GM23248 (cell line): ENCODE measurements around the gene RANGRF. TPM values are rescaled to one million over a fixed set of nuclear protein-coding genes. Genes with fewer than 3 reads are reported as not detected.

ENCODE experiments used
- DNase-seq: peaks from one replicate; pipeline ENCODE4 v3.0.0-alpha.2; 2015
- H2AFZ ChIP-seq: fragments of 200-600 bp; sonication (generic); 2 replicates; pipeline ENCODE4 v1.6.1; 2016; ENCODE audit warnings: antibody characterized with exemption
- H3F3A ChIP-seq: fragments of 200-600 bp; sonication (generic); 2 replicates; pipeline ENCODE4 v1.6.1; 2016; ENCODE audit warnings: mild to moderate bottlenecking, antibody characterized with exemption, mixed run types; ENCODE audit not compliant: insufficient read depth
- H3K27ac ChIP-seq: fragments of 200-600 bp; sonication (generic); 2 replicates; pipeline ENCODE4 v1.5.1; 2016; ENCODE audit warnings: mild to moderate bottlenecking
- H3K27me3 ChIP-seq: fragments of 200-600 bp; sonication (generic); replicated peaks from 2 replicates; pipeline ENCODE4 v1.6.1; 2016; ENCODE audit warnings: mild to moderate bottlenecking; ENCODE audit not compliant: insufficient read depth
- H3K36me3 ChIP-seq: fragments of 200-600 bp; sonication (generic); 2 replicates; pipeline ENCODE4 v1.6.1; 2016; ENCODE audit warnings: low read depth, mild to moderate bottlenecking
- H3K4me1 ChIP-seq: fragments of 200-600 bp; sonication (generic); 2 replicates; pipeline ENCODE4 v1.6.1; 2016; ENCODE audit warnings: mild to moderate bottlenecking; ENCODE audit not compliant: insufficient read depth
- H3K4me2 ChIP-seq: fragments of 200-600 bp; sonication (generic); one replicate; pipeline ENCODE4 v1.6.1; 2016; ENCODE audit warnings: mild to moderate bottlenecking; ENCODE audit not compliant: unreplicated experiment
- H3K4me3 ChIP-seq: fragments of 200-600 bp; sonication (generic); 2 replicates; pipeline ENCODE4 v1.5.1; 2016; ENCODE audit warnings: mild to moderate bottlenecking
- H3K79me2 ChIP-seq: fragments of 200-600 bp; sonication (generic); 2 replicates; pipeline ENCODE4 v1.6.1; 2016; ENCODE audit warnings: mild to moderate bottlenecking; ENCODE audit not compliant: insufficient read depth
- H3K9ac ChIP-seq: fragments of 200-600 bp; sonication (generic); 2 replicates; pipeline ENCODE4 v1.6.1; 2016; ENCODE audit warnings: mild to moderate bottlenecking
- H3K9me2 ChIP-seq: fragments of 200-600 bp; sonication (generic); 2 replicates; pipeline ENCODE4 v1.6.1; 2016; ENCODE audit warnings: mixed run types, mild to moderate bottlenecking, moderate library complexity; ENCODE audit not compliant: insufficient read depth
- H3K9me3 ChIP-seq: fragments of 200-600 bp; sonication (generic); one replicate; pipeline ENCODE4 v1.6.1; 2017; ENCODE audit warnings: low read depth
- H4K20me1 ChIP-seq: fragments of 200-600 bp; sonication (generic); 2 replicates; pipeline ENCODE4 v1.6.0; 2016; ENCODE audit not compliant: insufficient read depth
- EZH2 ChIP-seq: fragments of 200-600 bp; sonication (generic); IDR thresholded peaks from 2 replicates; pipeline ENCODE4 v1.6.1; 2018; ENCODE audit warnings: antibody characterized with exemption, mild to moderate bottlenecking; ENCODE audit not compliant: insufficient read depth, poor library complexity, severe bottlenecking
- EZH2phosphoT487 ChIP-seq: fragments of 200-600 bp; sonication (generic); IDR thresholded peaks from 2 replicates; pipeline ENCODE4 v1.6.1; 2018; ENCODE audit warnings: antibody characterized with exemption, moderate library complexity, mild to moderate bottlenecking, low read depth; ENCODE audit not compliant: insufficient read depth
- WGBS, 2 experiments: methylation state at CpG; one replicate each; pipeline ENCODE4 v1.1.6; 2015 to 2017; ENCODE audit warnings: low lambda C conversion rate in 2 of 2, low coverage in 1 of 2; ENCODE audit errors: missing lambda C conversion rate in 2 of 2; 5-methylcytosine and 5-hydroxymethylcytosine counted together
- in situ Hi-C: fragments of 300-500 bp; cut with MboI; formaldehyde crosslinking; loops from 2 replicates; pipeline ENCODE4 v1.15.0; 2020
- polyA plus RNA-seq: library from polyadenylated mRNA; unstranded; fragments of >200 nt; fragmentation: Nextera tagmentation; extraction: Ambion mirVana; gene quantifications from 2 replicates; pipeline ENCODE4 v1.2.1, GENCODE V29; 2016
- total RNA-seq: library from RNA; depleted of rRNA; stranded (reverse); fragments of >200 nt; shearing (Covaris generic); gene quantifications from 2 replicates; pipeline ENCODE4 v1.2.3, GENCODE V29; 2014

RANGRF gene
- total and polyA plus RNA-seq, 2 experiments from 2014 or later = 13.8 to 29.7 TPM

DNA sequence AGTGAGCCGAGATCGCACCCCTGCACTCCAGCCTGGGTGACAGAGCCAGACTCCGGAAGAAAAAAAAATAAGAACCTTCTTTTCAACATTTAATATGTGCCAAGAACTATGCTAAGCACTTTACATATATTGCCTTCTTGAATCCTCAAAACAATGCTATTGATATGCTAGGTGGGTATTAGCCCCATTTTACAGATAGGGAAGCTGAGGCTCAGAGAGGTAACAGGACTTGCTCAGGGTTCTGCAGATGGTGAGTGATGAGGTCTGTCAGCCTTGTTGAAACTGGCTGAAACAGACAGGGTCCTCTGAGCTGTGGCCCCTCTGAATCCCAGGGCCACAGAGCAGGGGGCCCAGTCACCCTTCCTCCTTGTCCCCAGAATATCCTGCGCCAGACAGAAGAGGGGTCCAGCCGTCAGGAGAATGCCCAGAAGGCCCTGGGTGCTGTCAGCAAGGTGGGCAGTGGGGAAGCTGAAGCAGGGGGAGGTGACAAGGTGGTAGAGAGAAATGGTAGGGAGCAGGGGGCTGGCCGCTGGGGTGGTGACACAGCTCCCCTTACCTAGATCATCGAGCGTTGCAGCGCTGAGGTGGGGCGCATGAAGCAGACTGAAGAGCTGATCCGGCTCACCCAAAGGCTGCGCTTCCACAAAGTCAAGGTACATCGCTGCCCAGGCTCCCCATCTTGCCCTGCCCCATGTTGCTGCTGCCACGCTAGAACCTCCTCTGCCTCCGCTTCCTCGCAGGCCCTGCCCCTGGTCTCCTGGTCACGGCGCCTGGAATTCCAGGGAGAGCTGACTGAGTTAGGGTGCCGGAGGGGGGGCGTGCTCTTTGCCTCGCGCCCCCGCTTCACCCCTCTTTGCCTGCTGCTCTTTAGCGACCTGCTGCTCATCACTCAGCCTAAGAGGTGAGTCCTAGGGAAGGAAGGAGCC, 29.8 kb downstream of the RANGRF start:
- Histone ChIP-seq H3K9ac (no peak overlapping the region), H3K79me2 (no peaks in the 10 kb centered on the region), H3K9me2 (no peaks in the 10 kb centered on the region), H3K4me1 (no peaks in the 10 kb centered on the region; the same call in 1 of the 2 replicates), H3F3A (no peaks in the 10 kb centered on the region), H3K4me3 (no peak overlapping the region), H4K20me1 (no peaks in the 10 kb centered on the region), H3K4me2 (no peak overlapping the region), H3K27ac (no peak overlapping the region), H3K27me3 (peaks cover 49% of the 10 kb centered on the region), H3K9me3 (no peaks in the 10 kb centered on the region), H3K36me3 (no peaks in the 10 kb centered on the region), H2AFZ (no peak overlapping the region)
- in situ Hi-C loops = no loop called here
- TF ChIP-seq EZH2 = no peak
- no peak for TF ChIP-seq EZH2phosphoT487
- 45 to 48% methylated on average over 22 to 24 of the region's 24 CpGs for WGBS, 2 experiments
- no peak for DNase-seq

DNA sequence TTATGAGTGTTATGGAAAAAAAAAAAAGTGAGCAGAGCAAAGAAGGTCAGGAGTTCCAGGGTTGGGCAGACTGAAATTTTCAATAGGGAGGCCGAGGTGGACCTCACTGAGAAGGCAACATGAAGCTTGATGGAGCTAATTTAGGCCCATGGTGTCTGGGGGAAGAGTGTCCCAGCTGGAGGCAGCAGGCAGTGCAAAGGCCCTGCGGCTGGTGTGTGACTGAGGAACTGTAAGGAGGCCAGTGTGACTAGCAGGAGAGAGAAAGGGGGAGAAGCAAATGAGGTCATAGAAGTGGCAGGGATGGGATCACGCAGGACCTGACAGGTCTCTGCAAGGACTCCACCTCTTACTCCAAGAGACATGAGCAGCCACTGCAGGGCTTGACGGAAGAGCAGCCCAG, 31.8 kb downstream of the RANGRF start:
- Histone ChIP-seq H4K20me1 (no peaks in the 10 kb centered on the region), H3K4me2 (no peak overlapping the region), H3K4me3 (no peak overlapping the region), H3K36me3 (no peaks in the 10 kb centered on the region), H3K27ac (no peak overlapping the region), H3K4me1 (no peaks in the 10 kb centered on the region; the same call in 1 of the 2 replicates), H2AFZ (no peak overlapping the region), H3K9me3 (no peaks in the 10 kb centered on the region), H3K27me3 (peaks cover 29% of the 10 kb centered on the region), H3K79me2 (no peaks in the 10 kb centered on the region), H3F3A (no peaks in the 10 kb centered on the region), H3K9me2 (no peaks in the 10 kb centered on the region), H3K9ac (no peak overlapping the region)
- 66 to 70% methylated on average over 4 of the region's 4 CpGs for WGBS, 2 experiments
- TF ChIP-seq EZH2 (no peak), EZH2phosphoT487 (no peak)
- in situ Hi-C loops = no loop called here
- no peak for DNase-seq

DNA sequence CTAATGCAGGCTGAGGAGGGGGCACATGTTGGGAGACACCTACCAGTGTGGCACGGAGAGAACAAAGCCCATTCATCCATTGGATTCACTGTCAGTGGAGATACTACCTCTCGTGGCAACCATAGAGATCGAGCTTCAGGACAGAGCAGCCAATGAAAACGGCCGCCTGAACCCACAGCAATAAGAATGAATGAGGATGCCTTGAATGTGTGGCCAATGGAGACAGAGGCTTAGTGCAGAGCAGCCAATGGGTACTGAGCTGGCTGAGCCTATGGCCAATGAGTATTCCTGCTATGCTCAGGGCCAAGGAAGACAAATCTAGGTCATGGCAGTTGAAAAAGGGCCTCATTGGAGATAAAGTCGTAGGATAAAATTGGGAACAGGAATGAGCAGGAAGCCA, 32.5 kb downstream of the RANGRF start:
- H4K20me1 ChIP-seq = no peaks in the 10 kb centered on the region
- no peaks in the 10 kb centered on the region for H3K36me3 ChIP-seq
- peaks cover 22% of the 10 kb centered on the region for H3K27me3 ChIP-seq
- no peak overlapping the region for H3K27ac ChIP-seq
- no peaks in the 10 kb centered on the region for H3K9me3 ChIP-seq
- H2AFZ ChIP-seq = no peak overlapping the region
- 53 to 55% methylated on average over 6 of the region's 6 CpGs for WGBS, 2 experiments
- H3K79me2 ChIP-seq = no peaks in the 10 kb centered on the region
- no peak overlapping the region for H3K9ac ChIP-seq
- H3K9me2 ChIP-seq = no peaks in the 10 kb centered on the region
- DNase-seq = no peak
- H3K4me3 ChIP-seq = no peak overlapping the region
- no peaks in the 10 kb centered on the region for H3F3A ChIP-seq
- TF ChIP-seq EZH2 (no peak), EZH2phosphoT487 (no peak)
- no peaks in the 10 kb centered on the region for H3K4me1 ChIP-seq
- H3K4me2 ChIP-seq = no peak overlapping the region
- in situ Hi-C loops = no loop called here

DNA sequence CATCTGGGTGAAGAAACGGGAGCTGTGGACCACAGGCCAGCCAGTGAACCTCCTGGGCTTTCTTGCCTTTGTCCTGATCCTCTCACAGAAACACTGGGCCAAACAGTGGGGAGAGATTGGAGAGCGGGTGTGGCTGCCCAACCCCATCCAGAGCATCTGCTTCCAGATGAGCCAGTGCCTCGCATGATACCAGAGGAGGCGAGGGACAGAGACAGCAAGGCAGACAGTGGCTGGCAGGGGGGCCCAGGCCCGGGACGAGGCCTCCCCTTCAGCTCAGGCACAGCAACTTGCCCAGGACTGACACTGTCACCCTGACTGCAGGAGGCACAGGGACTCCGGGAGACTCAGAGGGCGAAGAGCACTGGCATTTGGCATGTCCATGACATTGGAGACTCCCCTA, 33.6 kb downstream of the RANGRF start:
- no peaks in the 10 kb centered on the region for H3K9me2 ChIP-seq
- H3K27ac ChIP-seq = no peak overlapping the region
- no peak overlapping the region for H2AFZ ChIP-seq
- in situ Hi-C loops = no loop called here
- H3K79me2 ChIP-seq = no peaks in the 10 kb centered on the region
- no peak overlapping the region for H3K4me2 ChIP-seq
- H3K27me3 ChIP-seq = peaks cover 11% of the 10 kb centered on the region
- DNase-seq = no peak
- 0 out of 2 replicates have a peak, but pooled peaks cover 3% of the 10 kb centered on the region for H3K4me1 ChIP-seq
- no peaks in the 10 kb centered on the region for H3K36me3 ChIP-seq
- no peak overlapping the region for H3K4me3 ChIP-seq
- H3F3A ChIP-seq = no peaks in the 10 kb centered on the region
- H4K20me1 ChIP-seq = no peaks in the 10 kb centered on the region
- H3K9ac ChIP-seq = no peak overlapping the region
- no peak for TF ChIP-seq EZH2phosphoT487
- TF ChIP-seq EZH2 = no peak
- H3K9me3 ChIP-seq = no peaks in the 10 kb centered on the region
- 62 to 68% methylated on average over 7 to 8 of the region's 8 CpGs for WGBS, 2 experiments
